ENCODE data around the gene SEC22C.

- TF ChIP-seq POLR2A (IDR thresholded peaks at IDR 0.05) (no peak), CTCF (IDR thresholded peaks at IDR 0.05) (no peak), POLR2AphosphoS5 (IDR thresholded peaks at IDR 0.05) (no peak)
Measured at GRCh38 chr3:42569593-42570142, 12.1 kb downstream of the SEC22C start.

Data from breast epithelium (tissue), 3 donors.